NCI-H1694 treated with DMSO at 0.1 percent for 48 hours (cell line): Measurements from ENCODE around the gene PRDM16.

Experiments
- DNase-seq: peaks from one replicate; lab custom pipeline; 2025; lab: John Stamatoyannopoulos, UW

Gene PRDM16

GRCh38 chr1:3323021-3323795 is 254.2 kb downstream of the PRDM16 start:
- DNase-seq, result no peak

GRCh38 chr1:3323796-3324703 is 255.0 kb downstream of the PRDM16 start:
- DNase-seq, result no peak

DNA sequence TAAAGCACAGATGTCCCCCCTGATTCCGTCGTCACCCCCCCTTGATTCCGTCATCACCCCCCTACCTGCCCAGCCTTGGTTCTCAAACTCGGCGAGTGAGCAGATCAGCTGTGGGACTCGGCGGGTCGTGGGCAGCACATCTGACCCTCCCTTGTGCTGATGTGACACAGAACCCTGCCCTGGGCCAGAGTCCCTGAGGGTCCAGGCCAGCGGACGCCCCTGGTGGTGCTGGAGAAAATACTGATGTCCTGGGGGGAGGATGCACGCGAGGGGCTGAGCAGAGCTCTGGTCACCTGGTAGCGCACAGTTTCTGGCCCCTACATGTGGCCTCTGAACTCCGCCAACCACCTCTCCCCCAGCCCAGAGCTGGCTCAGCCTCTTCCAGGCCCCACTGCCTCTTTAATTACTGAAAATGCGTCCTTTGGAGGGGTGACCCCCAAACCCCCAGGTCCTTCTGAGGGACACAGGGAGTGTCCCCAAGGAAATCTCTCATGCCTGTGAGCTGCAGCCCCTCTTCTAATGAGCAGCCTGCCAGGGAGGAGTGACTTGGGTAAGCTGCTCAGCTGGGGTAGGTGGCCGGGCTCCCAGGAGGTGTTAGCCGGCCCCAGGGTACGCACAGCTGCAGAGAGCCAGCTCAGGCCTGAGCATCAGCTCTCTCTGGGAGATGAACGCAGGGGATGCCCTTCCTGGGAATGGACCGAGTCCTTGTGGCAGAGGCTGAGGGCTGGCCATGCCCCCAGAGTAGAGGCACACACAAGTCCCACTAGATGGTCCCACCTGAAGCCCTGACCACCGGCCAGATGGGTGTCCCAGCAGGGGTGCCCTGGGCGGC is 255.9 kb downstream of the PRDM16 start:
- DNase-seq, result no peak

- no peak for DNase-seq
Observed at GRCh38 chr1:3326516-3327388, 257.7 kb downstream of the PRDM16 start.

- DNase-seq, result no peak
Observed at GRCh38 chr1:3327389-3327702, 258.3 kb downstream of the PRDM16 start.

DNA sequence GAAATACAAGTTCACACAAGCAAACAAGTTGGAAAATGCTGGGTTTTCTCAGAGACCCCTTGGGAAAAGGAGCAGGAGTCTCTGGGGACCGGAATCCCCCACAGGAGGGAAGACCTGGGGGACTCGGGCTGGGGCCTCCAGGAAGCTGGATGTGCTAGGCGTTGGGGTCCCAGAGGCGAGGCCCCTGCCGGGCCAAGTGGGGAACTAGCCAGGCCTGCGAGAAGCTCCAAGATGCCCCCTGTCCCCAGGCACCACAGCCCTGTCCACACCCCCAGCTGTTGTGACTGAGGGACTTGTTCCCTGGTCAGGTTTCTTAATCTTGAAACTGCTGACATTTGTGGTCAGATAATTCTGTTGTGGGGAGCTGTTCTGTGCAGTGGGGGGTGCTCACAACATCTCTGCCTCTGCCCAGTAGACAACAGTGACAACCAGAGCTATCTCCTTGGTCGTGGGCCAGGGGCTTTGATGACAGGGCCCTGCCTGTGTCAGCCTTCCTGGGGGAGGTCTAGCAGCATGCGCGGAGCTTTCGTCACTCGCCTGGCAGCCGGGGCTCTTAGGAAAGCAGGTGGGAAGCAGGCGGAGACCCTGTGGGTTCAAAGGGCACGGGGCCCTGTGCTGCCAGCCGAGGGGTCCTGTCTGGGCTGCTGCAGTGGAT is 259.1 kb downstream of the PRDM16 start:
- DNase-seq, result no peak

- DNase-seq, result no peak
Observed at GRCh38 chr1:3329640-3330281, 260.8 kb downstream of the PRDM16 start.

- no peak for DNase-seq
Observed at GRCh38 chr1:3330771-3331245, 261.8 kb downstream of the PRDM16 start.

DNA sequence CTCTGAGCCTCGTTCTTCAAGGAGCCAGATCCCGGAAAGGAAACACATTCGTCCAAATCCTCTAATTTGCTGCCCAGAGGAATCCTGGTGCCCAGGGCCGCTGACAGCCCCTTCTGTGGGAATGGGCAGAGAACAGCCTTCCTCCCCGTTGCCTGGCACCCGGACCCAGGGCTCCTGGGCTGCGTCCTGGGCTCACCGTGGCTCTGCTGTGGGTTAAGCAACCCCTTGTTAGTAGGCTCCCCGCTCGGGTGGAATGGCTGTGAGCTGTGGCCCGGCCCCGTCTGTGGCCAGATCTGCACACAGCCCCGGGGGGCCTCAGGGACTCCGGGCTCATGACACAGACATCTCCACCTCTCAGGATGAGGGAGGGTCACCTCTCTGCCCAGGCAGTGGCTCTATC is 262.6 kb downstream of the PRDM16 start:
- no peak for DNase-seq

DNA sequence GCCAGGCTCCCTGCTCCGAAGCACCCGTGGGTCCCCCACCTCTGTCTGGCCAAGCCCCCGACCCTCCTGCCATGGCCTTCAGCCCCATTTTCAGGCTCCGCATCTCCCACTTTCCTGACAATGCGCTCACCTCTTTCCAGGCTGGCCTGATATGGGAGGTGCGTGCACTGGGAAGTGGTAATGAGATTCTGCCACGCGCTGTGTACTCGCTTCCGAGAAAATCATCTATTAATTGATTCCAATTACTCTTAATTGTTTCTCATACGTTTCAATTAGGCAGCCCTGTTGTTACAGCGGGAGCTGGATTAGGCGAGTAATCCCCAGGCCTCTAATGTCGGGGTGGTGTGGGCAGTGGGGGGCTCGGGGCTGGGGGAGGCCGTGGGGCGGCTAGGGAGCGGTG is 263.0 kb downstream of the PRDM16 start:
- no peak for DNase-seq

- DNase-seq, result no peak
Observed at GRCh38 chr1:3332662-3333061, 263.7 kb downstream of the PRDM16 start.

GRCh38 chr1:3333903-3334302 is 264.9 kb downstream of the PRDM16 start:
- no peak for DNase-seq

GRCh38 chr1:3334366-3334765 is 265.4 kb downstream of the PRDM16 start:
- DNase-seq, result no peak

DNA sequence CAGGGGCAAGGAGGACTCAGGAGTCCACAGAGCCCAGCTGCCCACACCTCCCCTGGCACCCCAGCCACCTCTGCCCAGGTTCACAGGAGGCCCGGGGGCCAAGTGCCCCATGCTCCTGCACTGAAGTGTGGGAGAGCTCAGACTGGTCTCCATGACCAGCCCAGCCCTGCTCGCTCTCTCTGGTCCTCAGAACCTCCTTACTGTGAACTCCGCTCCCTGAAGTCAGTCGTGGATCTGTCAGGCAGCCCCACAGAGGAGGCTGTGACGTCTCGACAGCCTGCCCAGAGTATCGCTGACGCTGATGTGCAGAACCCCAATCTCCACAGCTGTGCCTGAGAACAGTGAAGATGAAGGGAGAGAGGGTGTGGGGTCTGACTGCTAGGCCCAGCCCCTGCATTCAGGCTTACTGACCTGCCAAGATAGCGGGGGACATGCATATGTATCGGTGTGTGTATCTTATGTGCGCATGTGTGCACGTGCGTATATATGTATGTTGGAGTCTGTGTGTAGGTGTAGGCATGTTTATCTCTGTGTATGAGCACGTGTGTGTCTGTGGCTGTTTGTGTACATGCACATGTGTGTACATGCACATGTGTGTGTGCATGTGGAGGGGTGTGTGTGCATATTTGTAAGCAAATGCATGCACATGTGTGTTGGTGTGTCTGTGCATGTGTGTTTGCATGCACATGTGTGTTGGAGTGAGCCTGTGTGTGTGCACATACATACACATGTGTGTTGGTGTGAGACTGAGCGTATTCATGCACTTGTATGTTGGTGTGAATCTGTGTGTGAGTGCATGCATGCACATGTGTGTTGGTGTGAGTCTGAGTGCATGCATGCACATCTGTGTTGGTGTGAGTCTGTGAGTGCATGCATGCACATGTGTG is 267.0 kb downstream of the PRDM16 start:
- DNase-seq, result no peak

- DNase-seq, result no peak
Observed at GRCh38 chr1:3336641-3337630, 267.9 kb downstream of the PRDM16 start.

GRCh38 chr1:3337798-3338724 is 269.1 kb downstream of the PRDM16 start:
- DNase-seq, result no peak

DNA sequence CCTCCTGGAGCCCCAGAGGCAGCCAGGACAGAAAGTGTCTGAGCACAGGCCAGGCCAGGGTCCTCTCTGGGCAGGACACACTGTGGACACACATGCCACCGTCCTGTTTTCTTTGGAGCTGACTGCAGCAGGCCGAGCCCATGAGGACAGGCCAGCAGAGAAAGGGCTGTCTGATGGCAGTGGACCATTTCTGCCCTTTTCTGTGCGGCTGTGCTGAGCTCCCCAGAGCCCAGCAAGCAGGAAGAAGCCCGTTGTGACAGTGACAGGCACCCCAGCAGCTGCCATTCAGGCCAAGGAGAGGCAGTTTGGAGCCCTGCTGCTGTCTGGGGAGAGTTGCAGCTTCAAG is 269.7 kb downstream of the PRDM16 start:
- no peak for DNase-seq
